ENCODE results near the gene BPI.

BPI gene

GRCh38 chr20:38355161-38356012 lies 51.4 kb downstream of the BPI start:
- H3K9ac ChIP-seq (ENCODE audit: low read length) = no peak overlapping the region
- no peaks in the 10 kb centered on the region for H3K9me2 ChIP-seq (ENCODE audit: low read depth, low read length)
- no peaks in the 10 kb centered on the region for H3K27me3 ChIP-seq (ENCODE audit: insufficient read depth, low read length)
- no peaks in the 10 kb centered on the region for H3K79me2 ChIP-seq (ENCODE audit: insufficient read depth, low read length)
- no peaks in the 10 kb centered on the region for H3F3A ChIP-seq (ENCODE audit: insufficient read depth, low read length)
- TF ChIP-seq EZH2 (IDR thresholded peaks at IDR 0.05; ENCODE audit: borderline replicate concordance, low read length) = no peak
- TF ChIP-seq CTCF (IDR thresholded peaks at IDR 0.05; ENCODE audit: low read length) = no peak
- H3K9me3 ChIP-seq (ENCODE audit: low read length) = no peaks in the 10 kb centered on the region
- no peak overlapping the region for H3K4me2 ChIP-seq (ENCODE audit: low read length)
- H3K4me3 ChIP-seq (ENCODE audit: low read depth, low read length, poor library complexity, severe bottlenecking) = no peak overlapping the region
- H2AFZ ChIP-seq (ENCODE audit: low read length) = no peak overlapping the region
- no peaks in the 10 kb centered on the region for H3K36me3 ChIP-seq (ENCODE audit: insufficient read depth, low read length)
- no peaks in the 10 kb centered on the region for H4K20me1 ChIP-seq (ENCODE audit: insufficient read depth, low read length)
- no peak overlapping the region for H3K27ac ChIP-seq (ENCODE audit: low read depth, low read length, poor library complexity, severe bottlenecking)
- no peaks in the 10 kb centered on the region for H3K4me1 ChIP-seq (ENCODE audit: insufficient read depth, low read length, severe bottlenecking)

GRCh38 chr20:38357653-38358207 lies 53.8 kb downstream of the BPI start:
- no peaks in the 10 kb centered on the region for H3K9me2 ChIP-seq (ENCODE audit: low read depth, low read length)

GRCh38 chr20:38358556-38358955 lies 54.6 kb downstream of the BPI start:
- no peaks in the 10 kb centered on the region for H3K79me2 ChIP-seq (ENCODE audit: insufficient read depth, low read length)
- no peaks in the 10 kb centered on the region for H3K4me1 ChIP-seq (ENCODE audit: insufficient read depth, low read length, severe bottlenecking)
- no peak overlapping the region for H3K4me2 ChIP-seq (ENCODE audit: low read length)
- no peaks in the 10 kb centered on the region for H3F3A ChIP-seq (ENCODE audit: insufficient read depth, low read length)
- no peaks in the 10 kb centered on the region for H3K9me2 ChIP-seq (ENCODE audit: low read depth, low read length)
- H3K27ac ChIP-seq (ENCODE audit: low read depth, low read length, poor library complexity, severe bottlenecking) = no peak overlapping the region
- no peaks in the 10 kb centered on the region for H3K27me3 ChIP-seq (ENCODE audit: insufficient read depth, low read length)
- H2AFZ ChIP-seq (ENCODE audit: low read length) = no peak overlapping the region
- H3K36me3 ChIP-seq (ENCODE audit: insufficient read depth, low read length) = no peaks in the 10 kb centered on the region
- H4K20me1 ChIP-seq (ENCODE audit: insufficient read depth, low read length) = no peaks in the 10 kb centered on the region
- H3K9ac ChIP-seq (ENCODE audit: low read length) = no peak overlapping the region
- no peaks in the 10 kb centered on the region for H3K9me3 ChIP-seq (ENCODE audit: low read length)
- TF ChIP-seq EZH2 (IDR thresholded peaks at IDR 0.05; ENCODE audit: borderline replicate concordance, low read length) (no peak), CTCF (IDR thresholded peaks at IDR 0.05; ENCODE audit: low read length) (no peak)
- H3K4me3 ChIP-seq (ENCODE audit: low read depth, low read length, poor library complexity, severe bottlenecking) = no peak overlapping the region

More at GRCh38 chr20:38357653-38358207, 53.8 kb downstream of the BPI start:
- H3K36me3 ChIP-seq (ENCODE audit: insufficient read depth, low read length) = no peaks in the 10 kb centered on the region
- H2AFZ ChIP-seq (ENCODE audit: low read length) = no peak overlapping the region
- H3F3A ChIP-seq (ENCODE audit: insufficient read depth, low read length) = no peaks in the 10 kb centered on the region
- no peak overlapping the region for H3K4me2 ChIP-seq (ENCODE audit: low read length)
- no peak overlapping the region for H3K27ac ChIP-seq (ENCODE audit: low read depth, low read length, poor library complexity, severe bottlenecking)
- no peak overlapping the region for H3K4me3 ChIP-seq (ENCODE audit: low read depth, low read length, poor library complexity, severe bottlenecking)
- no peaks in the 10 kb centered on the region for H4K20me1 ChIP-seq (ENCODE audit: insufficient read depth, low read length)
- no peaks in the 10 kb centered on the region for H3K4me1 ChIP-seq (ENCODE audit: insufficient read depth, low read length, severe bottlenecking)
- H3K27me3 ChIP-seq (ENCODE audit: insufficient read depth, low read length) = no peaks in the 10 kb centered on the region
- no peaks in the 10 kb centered on the region for H3K9me3 ChIP-seq (ENCODE audit: low read length)
- no peaks in the 10 kb centered on the region for H3K79me2 ChIP-seq (ENCODE audit: insufficient read depth, low read length)
- TF ChIP-seq CTCF (IDR thresholded peaks at IDR 0.05; ENCODE audit: low read length) (no peak), EZH2 (IDR thresholded peaks at IDR 0.05; ENCODE audit: borderline replicate concordance, low read length) (no peak)
- H3K9ac ChIP-seq (ENCODE audit: low read length) = no peak overlapping the region
